H1 (cell line): ENCODE measurements around the gene FOXC2. TPM values are rescaled to one million over a fixed set of nuclear protein-coding genes. Genes with fewer than 3 reads are reported as not detected.
A peak's percentile ranks its signal among the peaks of the same experiment; 100 is the strongest.

Experiments used
- BRCA1 ChIP-seq: IDR thresholded peaks from 2 replicates; pipeline ENCODE4 v1.6.1; 2012; ENCODE audit warnings: low read depth, low read length, improper control_type of control experiment
- GTF2F1 ChIP-seq: IDR thresholded peaks from 2 replicates; pipeline ENCODE4 v1.6.1; 2012; ENCODE audit warnings: low read depth, low read length, improper control_type of control experiment, borderline replicate concordance
- PHF8 ChIP-seq: fragments of 200-600 bp; sonication (generic); conservative IDR thresholded peaks from 2 replicates; pipeline ENCODE4 v1.7.1; 2012; ENCODE audit warnings: low read depth, mild to moderate bottlenecking, inconsistent platforms, low read length, moderate library complexity
- TCF12 ChIP-seq: IDR thresholded peaks from 2 replicates; pipeline ENCODE4 v1.6.1; 2011; ENCODE audit warnings: low read depth, mild to moderate bottlenecking, low read length
- polyA plus RNA-seq, 7 experiments: library from polyadenylated mRNA; depleted of rRNA in 3 of 7; stranded (reverse) in 5 of 7; unstranded in 2 of 7; fragments of >200 nt in 5 of 7; fragments of 200-250 nt in 2 of 7; gene quantifications; 1 replicate in 5 of 7; 2 replicates in 1 of 7; 4 replicates in 1 of 7; pipeline versions ENCODE4 v1.2.1 to v1.2.3, GENCODE V29; 2011 to 2013; ENCODE audit warnings: missing spikeins in 2 of 7, mixed read lengths in 2 of 7
- total RNA-seq: library from RNA; stranded (reverse); fragmentation: NEBNext Ultra II Directional; extraction: Animal tissue kit (Norgen Biotek cat#: 25700); gene quantifications from 2 replicates; pipeline ENCODE4 v1.2.1, GENCODE V29; 2021
- TF ChIP-seq, protein P1 (sequence below), 3 experiments: IDR thresholded peaks; 1 replicate in 2 of 3; 2 replicates in 1 of 3; pipeline versions ENCODE4 v1.5.1 to v1.6.1; 2011; ENCODE audit warnings: low read length in 3 of 3, mild to moderate bottlenecking in 3 of 3, inconsistent platforms in 2 of 3, low read depth in 1 of 3, moderate library complexity in 1 of 3; ENCODE audit not compliant: insufficient read depth in 1 of 3; ENCODE audit errors: control extremely low read depth in 1 of 3

Gene FOXC2
- total and polyA plus RNA-seq, 2 of the 8 experiments (the other 6 are each of a cell fraction or from before 2014, with no cell fraction given): 0.09 TPM; not detected in 1

DNA sequence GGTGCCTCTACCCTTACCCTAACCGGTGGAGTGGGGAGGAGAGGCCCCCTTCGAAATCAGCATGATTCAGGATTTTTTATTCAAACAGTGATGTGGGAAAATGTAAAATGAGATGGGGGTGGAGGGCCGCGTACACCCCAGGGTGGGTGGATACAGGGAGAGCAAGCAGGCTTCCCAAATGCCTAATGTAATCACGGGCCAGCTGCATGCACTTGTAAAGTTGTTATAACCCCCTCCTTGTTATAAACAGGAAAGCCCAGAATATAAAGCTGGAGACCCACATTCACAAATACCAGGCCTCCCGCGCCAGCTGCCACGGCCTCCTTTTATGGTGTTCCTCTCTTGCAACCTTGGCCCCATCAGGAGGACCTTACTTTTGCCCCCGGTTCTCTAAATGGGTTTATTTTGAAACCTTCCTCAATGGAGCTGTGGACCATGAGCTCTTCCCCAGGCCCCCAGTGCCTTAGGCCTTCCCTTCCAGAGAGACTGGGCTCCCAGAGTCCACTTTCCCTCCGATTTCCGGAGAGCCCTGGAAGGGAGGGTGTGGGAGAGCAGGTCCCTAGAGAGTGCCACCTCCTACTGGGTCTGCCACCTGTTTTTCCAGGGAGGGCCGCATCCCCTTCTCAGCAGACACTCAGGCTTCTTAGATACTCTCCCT lies 10.8 kb downstream of the FOXC2 start (continued):
- TF ChIP-seq PHF8: no peak
- no peak for TF ChIP-seq BRCA1
- TF ChIP-seq TCF12: 0 out of 2 replicates have a peak, but pooled peaks have one; percentile 42
- no peak for TF ChIP-seq GTF2F1
- TF ChIP-seq, protein P1, sequence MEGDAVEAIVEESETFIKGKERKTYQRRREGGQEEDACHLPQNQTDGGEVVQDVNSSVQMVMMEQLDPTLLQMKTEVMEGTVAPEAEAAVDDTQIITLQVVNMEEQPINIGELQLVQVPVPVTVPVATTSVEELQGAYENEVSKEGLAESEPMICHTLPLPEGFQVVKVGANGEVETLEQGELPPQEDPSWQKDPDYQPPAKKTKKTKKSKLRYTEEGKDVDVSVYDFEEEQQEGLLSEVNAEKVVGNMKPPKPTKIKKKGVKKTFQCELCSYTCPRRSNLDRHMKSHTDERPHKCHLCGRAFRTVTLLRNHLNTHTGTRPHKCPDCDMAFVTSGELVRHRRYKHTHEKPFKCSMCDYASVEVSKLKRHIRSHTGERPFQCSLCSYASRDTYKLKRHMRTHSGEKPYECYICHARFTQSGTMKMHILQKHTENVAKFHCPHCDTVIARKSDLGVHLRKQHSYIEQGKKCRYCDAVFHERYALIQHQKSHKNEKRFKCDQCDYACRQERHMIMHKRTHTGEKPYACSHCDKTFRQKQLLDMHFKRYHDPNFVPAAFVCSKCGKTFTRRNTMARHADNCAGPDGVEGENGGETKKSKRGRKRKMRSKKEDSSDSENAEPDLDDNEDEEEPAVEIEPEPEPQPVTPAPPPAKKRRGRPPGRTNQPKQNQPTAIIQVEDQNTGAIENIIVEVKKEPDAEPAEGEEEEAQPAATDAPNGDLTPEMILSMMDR (IDR thresholded peaks at IDR 0.05; ENCODE audit: control extremely low read depth in 1 of 3, insufficient read depth in 1 of 3, low read depth in 1 of 3, low read length in 3 of 3): no peak
